Chondrocyte (in vitro differentiated cells): ENCODE results near the gene HPCAL1. TPM values are rescaled to one million over a fixed set of nuclear protein-coding genes. Genes with fewer than 3 reads are reported as not detected.

ENCODE experiments used
- DNase-seq: peaks from one replicate; pipeline ENCODE4 v3.0.0; 2021; ENCODE audit warnings: mixed read lengths, low spot score
- H3K27ac Mint-ChIP-seq: one replicate; pipeline ENCODE4 v1.8.0; 2021; ENCODE audit warnings: mild to moderate bottlenecking, moderate library complexity, mixed read lengths; ENCODE audit not compliant: unreplicated experiment
- H3K27me3 Mint-ChIP-seq: 2 replicates; pipeline ENCODE4 v1.8.0; 2021; ENCODE audit warnings: low read depth, mixed read lengths
- H3K36me3 Mint-ChIP-seq: 2 replicates; pipeline ENCODE4 v1.8.0; 2021; ENCODE audit warnings: low read depth, mixed read lengths
- H3K4me1 Mint-ChIP-seq: 2 replicates; pipeline ENCODE4 v1.8.0; 2021; ENCODE audit warnings: low read depth, mild to moderate bottlenecking, mixed read lengths
- H3K4me3 Mint-ChIP-seq: one replicate; pipeline ENCODE4 v1.8.0; 2021; ENCODE audit warnings: mild to moderate bottlenecking, moderate library complexity, mixed read lengths; ENCODE audit not compliant: unreplicated experiment
- H3K9me3 Mint-ChIP-seq: 2 replicates; pipeline ENCODE4 v1.8.0; 2021; ENCODE audit warnings: low read depth, mixed read lengths
- total RNA-seq: library from RNA; stranded (reverse); gene quantifications from 3 replicates; pipeline ENCODE4 v1.2.1, GENCODE V29; 2021
- TF ChIP-seq, protein P1 (sequence below): fragments of 200-600 bp; sonication (generic); IDR thresholded peaks from 2 replicates; pipeline ENCODE4 v1.5.0; 2021; ENCODE audit warnings: antibody characterized with exemption, mild to moderate bottlenecking, moderate library complexity

HPCAL1 gene
- total RNA-seq, 1 donor from 2014 or later = 19.3 TPM

DNA sequence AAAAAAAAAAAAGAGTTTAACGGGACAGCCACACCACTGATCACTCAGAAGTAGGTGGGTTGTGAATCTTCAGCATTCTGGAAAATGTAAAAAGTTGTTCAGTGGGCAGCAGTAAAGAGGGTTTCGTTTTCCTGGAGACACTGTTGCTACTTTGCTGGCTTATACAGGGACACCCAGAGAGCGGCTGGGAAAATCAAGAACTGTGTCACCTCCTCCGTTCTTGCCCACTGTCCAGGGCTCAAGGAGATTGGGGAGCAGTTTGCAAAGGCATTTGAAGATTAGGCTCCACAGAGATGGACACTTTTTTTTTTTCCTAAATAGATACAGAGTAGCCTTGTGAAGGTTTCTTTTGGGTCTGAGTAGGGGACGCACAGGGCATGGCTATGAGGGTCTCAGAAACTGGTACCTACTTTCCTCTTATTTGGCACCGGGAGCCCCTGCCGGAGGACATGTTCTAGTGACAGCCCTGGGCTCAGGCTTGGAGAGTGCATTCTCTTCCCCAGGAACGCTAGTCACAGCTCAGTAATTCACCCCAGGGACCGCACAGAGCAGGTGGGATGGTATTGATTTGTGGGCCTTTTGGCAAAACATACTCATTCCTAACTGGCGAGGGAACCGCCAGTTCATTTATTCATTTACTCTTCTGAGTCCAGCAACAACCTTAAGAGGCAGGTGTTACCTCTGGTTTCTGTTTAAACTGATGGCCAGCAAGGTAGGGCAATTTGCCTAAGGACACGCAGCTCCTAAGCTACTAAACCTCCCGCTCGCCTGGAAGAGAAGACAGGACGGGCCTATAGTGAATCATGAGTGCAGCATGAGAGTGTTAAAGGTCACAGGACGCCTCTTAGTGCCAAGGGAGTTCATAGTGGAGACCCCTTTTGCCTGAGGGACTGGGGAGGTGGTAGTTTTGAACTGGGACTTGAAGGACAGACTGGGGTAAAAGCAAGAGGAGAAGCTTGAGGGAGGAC lies 53.1 kb downstream of the HPCAL1 start:
- peaks cover 1% of the 10 kb centered on the region for H3K36me3 Mint-ChIP-seq
- no peak overlapping the region for H3K27ac Mint-ChIP-seq
- no peaks in the 10 kb centered on the region for H3K9me3 Mint-ChIP-seq
- H3K4me3 Mint-ChIP-seq = no peak overlapping the region
- TF ChIP-seq, protein P1, sequence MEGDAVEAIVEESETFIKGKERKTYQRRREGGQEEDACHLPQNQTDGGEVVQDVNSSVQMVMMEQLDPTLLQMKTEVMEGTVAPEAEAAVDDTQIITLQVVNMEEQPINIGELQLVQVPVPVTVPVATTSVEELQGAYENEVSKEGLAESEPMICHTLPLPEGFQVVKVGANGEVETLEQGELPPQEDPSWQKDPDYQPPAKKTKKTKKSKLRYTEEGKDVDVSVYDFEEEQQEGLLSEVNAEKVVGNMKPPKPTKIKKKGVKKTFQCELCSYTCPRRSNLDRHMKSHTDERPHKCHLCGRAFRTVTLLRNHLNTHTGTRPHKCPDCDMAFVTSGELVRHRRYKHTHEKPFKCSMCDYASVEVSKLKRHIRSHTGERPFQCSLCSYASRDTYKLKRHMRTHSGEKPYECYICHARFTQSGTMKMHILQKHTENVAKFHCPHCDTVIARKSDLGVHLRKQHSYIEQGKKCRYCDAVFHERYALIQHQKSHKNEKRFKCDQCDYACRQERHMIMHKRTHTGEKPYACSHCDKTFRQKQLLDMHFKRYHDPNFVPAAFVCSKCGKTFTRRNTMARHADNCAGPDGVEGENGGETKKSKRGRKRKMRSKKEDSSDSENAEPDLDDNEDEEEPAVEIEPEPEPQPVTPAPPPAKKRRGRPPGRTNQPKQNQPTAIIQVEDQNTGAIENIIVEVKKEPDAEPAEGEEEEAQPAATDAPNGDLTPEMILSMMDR = no peak
- peak; percentile 19 for DNase-seq
- peaks cover 7% of the 10 kb centered on the region for H3K4me1 Mint-ChIP-seq
- no peaks in the 10 kb centered on the region for H3K27me3 Mint-ChIP-seq

DNA sequence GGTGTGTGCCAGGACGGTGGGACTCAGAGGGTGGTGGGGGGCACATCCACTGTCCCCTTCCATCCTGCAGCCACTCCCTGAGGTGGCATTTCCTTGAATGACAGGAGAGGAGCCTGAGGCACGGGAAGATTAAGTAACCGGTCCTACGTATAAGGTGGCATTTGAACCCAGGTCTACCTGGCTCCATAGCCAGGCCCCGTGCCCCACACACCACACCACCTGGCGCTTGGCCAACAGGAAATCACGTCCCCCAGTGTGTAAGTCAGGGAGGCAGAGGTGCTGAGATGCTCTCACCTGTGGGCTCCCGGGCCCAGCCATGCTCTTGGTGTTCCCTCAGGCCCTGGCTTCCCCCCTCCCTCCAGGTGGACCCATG lies 53.7 kb downstream of the HPCAL1 start:
- DNase-seq = peak; percentile 74
- H3K4me3 Mint-ChIP-seq = no peak overlapping the region
- no peaks in the 10 kb centered on the region for H3K36me3 Mint-ChIP-seq

DNA sequence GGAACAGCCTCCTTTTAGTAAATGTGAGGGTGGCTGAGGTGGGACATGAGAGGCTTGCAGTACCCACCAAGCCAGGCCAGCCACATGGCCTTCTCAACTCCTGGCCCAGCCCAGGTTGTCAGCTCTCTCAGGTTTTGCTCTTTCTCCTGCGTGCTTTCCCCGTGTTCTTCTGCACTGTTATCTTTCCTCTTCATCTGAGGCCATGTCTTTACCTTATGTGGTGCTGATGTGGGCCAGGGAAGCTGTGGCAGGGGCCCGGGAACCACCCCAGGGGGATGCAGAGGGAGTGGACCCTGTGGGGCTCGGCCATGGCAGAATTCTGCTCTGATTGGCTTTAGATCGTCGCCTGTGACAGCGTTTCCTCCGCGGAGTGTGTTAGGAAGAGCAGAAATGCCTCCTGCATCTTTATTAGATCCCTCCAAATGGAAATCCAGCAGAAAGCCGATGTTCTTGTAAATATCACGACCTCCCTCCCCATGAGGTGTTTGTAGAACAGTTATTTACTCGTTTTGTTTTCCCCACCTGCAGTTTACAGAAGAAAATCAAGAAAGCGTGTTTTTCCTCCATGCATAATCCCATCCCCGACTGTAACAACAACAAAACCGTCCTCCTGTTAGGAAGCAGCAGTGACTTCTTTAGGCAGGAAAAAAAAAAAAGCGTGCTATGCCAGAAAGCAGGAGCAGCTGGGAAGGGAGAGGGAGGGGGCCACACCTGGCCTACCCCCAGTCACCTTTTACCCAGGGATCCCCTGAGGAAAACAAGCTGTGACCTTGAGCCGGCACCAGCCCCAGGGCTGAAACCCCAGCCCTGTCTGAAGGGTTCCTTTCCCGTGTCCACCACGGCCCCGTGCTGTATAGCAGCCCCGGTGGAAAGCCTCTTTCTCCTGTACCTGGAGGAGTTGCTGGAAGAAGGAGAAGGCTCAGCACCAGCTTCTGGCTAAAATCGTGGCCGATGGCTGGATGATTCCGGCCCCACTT lies 54.8 kb downstream of the HPCAL1 start:
- Mint-ChIP-seq H3K9me3 (no peaks in the 10 kb centered on the region), H3K36me3 (no peaks in the 10 kb centered on the region), H3K27me3 (no peaks in the 10 kb centered on the region), H3K4me1 (peaks cover 10% of the 10 kb centered on the region), H3K4me3 (no peak overlapping the region), H3K27ac (no peak overlapping the region)
- peak; percentile 63 for DNase-seq
- TF ChIP-seq, protein P1 = no peak

More for the DNA sequence above, 53.7 kb downstream of the HPCAL1 start:
- no peak overlapping the region for H3K27ac Mint-ChIP-seq
- TF ChIP-seq, protein P1 = no peak
- no peaks in the 10 kb centered on the region for H3K27me3 Mint-ChIP-seq
- peaks cover 10% of the 10 kb centered on the region for H3K4me1 Mint-ChIP-seq
- H3K9me3 Mint-ChIP-seq = no peaks in the 10 kb centered on the region

DNA sequence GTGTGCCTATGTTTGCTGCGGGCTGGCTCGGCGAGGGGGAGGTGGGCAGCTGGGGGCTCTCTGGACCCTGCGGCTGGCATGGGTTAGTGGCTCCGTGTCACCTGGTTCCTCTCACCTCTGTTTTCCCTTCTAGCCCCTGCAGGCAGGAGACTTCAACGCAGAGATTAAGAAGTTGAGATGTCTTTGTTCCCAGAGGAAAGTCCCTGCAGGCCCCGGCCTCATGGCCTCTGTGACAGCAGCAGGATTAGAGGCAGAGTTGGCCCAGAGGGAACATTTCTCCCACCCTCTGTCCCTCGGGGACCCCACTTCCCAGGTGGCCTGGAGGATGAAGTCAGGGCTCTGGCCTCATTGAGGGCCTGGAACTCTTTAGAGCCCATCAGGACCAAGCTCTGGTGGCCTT lies 56.5 kb downstream of the HPCAL1 start:
- peaks cover 5% of the 10 kb centered on the region for H3K4me1 Mint-ChIP-seq

More for the DNA sequence above, 56.5 kb downstream of the HPCAL1 start:
- Mint-ChIP-seq H3K9me3 (no peaks in the 10 kb centered on the region), H3K4me3 (no peak overlapping the region), H3K27me3 (no peaks in the 10 kb centered on the region), H3K36me3 (no peaks in the 10 kb centered on the region), H3K27ac (no peak overlapping the region)
- TF ChIP-seq, protein P1 = no peak
- DNase-seq = no peak
